Mucosa of gallbladder (tissue), 1 donor: ENCODE measurements around the gene A1BG. TPM values are rescaled to one million over a fixed set of nuclear protein-coding genes. Genes with fewer than 3 reads are reported as not detected.
"Not testable (repeated sequence)": the region's sequence is repeated elsewhere in the genome, so short reads cannot be mapped to it uniquely, and the experiment has no call there.

Experiments
- DNase-seq: peaks from one replicate; pipeline ENCODE4 v3.0.0-alpha.2; 2020; ENCODE audit warnings: low spot score
- total RNA-seq: library from RNA; stranded (reverse); gene quantifications from one replicate; pipeline ENCODE4 v1.2.1, GENCODE V29; 2021
- donor health status: DM: no; HTN: no; CAD: no.

The A1BG gene
- total RNA-seq, 1 donor from 2014 or later, result 8.1 TPM

GRCh38 chr19:58386576-58387337 lies 33.5 kb upstream of the A1BG start, which contains the start of gene RPS5:
Gene RPS5, plus strand, starts transcription at chr19:58387269. Its CDS starts 869 bp downstream, at chr19:58388138.
- peak; percentile 97 for DNase-seq

- no peak for DNase-seq
Measured at GRCh38 chr19:58385891-58386575, 32.7 kb upstream of the A1BG start.

DNA sequence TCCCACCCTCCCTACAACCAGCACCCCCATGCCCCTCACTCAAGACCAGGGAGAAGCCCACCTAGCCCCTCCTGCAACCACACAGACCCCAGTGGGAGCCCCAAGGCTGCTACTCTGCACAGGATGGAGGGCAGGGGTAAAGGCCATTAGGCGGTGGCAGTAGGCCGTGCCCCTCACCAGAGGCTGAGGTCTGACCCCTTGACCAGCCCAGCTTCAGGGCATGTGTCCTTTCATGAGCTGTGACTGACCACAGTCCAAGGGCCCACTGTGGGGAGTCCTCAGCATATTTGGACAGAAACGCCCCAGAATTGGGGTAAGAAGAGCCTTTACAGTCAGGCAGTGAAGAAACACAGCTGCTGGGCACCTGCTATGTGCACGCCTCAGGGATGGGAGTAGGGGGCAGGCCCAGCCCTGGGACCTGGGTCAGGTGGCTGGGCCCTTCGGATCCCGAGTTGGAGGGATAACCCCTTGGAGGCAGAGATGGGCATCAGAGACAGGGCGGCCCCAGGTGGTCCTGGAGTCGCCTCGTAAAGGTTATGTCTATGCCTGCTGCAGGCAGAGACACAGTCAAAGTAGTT lies 32.1 kb upstream of the A1BG start:
- DNase-seq, result no peak

DNA sequence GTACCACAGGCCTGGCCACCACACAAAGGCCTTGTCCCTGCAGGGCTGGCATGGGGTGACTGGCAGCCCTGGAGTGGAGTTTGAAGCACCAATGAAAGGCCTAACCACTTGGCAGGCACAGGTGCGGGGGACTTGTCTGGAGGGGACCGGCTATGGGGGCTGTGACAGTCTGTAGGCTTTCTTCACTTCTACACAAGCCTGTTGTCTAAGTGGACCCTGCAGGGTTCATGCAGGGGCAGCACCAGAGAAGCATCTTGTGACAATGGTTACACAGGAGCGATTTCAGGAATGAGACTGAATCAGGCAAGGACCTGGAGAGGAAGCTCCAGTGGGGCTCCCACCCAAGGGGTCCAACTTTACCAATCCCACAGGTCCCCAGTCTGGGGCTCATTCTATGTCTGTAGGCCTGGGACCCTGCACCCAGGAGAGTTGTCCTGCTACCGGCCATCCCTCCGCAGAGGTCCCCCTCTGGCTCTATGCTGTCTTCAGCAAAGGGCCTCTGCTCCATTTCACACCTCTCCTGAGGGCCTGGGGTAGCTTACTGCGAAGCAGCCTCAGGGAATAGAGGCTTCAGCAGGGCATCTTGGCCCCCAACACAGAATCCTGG lies 29.8 kb upstream of the A1BG start:
- no peak for DNase-seq

DNA sequence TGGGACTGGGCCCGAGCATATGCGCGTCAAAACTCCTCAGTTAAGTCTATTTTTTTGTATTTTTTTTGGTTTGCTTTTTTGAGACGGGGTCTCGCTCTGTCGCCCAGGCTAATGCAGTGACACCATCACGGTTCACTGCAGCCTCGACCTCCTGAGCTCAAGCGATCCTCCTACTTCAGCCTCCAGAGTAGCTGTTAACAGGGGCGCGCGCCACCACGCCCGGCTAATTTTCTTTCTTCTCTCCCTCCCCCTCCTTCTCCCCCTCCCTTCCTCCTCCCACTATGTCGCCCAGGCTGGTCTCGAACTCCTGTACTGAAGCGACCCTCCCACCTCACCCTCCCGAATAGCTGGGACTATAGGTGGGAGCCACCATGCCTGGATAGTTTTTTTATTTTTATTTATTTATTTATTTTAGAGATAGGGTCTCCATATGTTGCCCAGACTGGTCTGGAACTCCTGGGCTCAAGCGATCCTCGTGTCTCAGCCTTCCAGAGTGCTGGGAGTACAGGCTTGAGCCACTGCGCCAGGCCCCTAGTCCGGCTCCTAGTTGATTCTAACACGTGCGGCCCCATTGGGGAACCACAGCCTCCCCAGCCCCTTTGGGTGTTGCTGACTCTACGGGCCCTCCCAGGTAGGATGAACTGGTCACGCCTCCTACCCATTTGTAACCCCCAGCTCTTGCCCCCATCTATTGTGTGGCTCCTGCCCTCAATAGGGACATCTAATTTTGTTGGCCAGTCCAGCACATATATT lies 28.3 kb upstream of the A1BG start:
- no peak for DNase-seq

- peak; percentile 100 for DNase-seq
Measured at GRCh38 chr19:58380662-58381459, 27.6 kb upstream of the A1BG start, which contains the start of gene ZNF837. Gene ZNF837, minus strand, starts transcription at chr19:58381030. Its CDS starts 11,698 bp downstream, at chr19:58369332.

- no peak for DNase-seq
Measured at GRCh38 chr19:58380037-58380661, 26.9 kb upstream of the A1BG start.

GRCh38 chr19:58379246-58379645 lies 26.0 kb upstream of the A1BG start:
- DNase-seq, result no peak

GRCh38 chr19:58376724-58377123 lies 23.4 kb upstream of the A1BG start:
- DNase-seq, result not testable (repeated sequence)

DNA sequence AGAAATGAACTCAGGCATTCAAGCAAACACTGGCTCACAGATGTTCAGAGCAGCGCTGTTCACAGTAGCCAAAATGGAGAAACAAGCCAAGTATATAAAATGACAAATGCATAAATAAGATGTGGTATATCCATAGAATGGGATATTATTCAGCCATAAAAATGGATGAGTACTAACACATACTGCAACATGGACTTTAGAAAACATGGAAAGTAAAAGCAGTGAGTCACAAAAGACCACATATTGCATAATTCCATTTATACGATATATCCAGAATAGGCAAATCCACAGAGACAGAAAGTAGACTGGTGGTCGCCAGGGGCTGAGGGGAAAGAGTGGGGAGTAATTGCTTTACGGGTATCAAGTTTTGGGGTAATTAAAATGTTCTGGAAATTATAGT lies 20.9 kb upstream of the A1BG start:
- DNase-seq, result no peak

DNA sequence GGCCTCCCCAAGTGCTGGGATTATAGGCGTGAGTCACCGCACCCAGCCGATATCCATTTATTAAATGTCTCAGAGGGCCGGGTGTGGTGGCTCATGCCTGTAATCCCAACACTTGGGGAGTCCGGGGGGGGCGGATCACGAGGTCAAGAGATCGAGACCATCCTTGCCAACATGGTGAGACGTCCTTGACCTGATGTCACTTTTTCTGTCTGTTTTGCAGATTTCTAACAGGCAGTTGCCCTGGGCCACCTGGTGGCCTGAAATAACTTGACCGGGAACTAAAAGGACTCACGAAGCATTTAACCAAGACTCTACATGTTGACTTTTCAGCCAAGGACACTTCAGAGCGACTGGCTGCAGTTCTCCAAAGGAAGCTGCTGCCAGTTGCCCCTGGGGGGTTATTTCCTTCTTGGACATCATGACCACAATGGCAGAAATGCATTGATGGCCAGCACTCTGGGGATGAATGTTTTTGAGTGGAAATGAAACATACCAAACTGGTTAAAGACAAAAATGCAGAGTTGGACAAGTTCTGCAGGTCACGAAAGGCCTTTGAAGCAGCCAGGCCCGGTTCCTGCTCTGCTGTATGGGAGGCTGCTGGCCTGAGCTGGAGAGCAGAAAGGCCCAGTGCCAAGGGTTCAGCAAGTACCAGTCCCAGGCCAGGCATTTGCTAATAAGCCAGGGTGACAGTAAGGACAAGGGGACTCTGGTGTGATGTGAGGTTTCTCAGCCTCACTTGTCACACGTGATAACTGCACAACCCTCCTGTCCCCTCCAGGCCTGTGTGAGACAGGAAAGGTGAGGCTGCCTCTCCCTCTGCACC lies 19.2 kb upstream of the A1BG start:
- DNase-seq, result no peak

GRCh38 chr19:58368561-58369360 lies 15.5 kb upstream of the A1BG start:
- DNase-seq, result no peak

- no peak for DNase-seq
Measured at GRCh38 chr19:58367698-58368454, 14.6 kb upstream of the A1BG start.

DNA sequence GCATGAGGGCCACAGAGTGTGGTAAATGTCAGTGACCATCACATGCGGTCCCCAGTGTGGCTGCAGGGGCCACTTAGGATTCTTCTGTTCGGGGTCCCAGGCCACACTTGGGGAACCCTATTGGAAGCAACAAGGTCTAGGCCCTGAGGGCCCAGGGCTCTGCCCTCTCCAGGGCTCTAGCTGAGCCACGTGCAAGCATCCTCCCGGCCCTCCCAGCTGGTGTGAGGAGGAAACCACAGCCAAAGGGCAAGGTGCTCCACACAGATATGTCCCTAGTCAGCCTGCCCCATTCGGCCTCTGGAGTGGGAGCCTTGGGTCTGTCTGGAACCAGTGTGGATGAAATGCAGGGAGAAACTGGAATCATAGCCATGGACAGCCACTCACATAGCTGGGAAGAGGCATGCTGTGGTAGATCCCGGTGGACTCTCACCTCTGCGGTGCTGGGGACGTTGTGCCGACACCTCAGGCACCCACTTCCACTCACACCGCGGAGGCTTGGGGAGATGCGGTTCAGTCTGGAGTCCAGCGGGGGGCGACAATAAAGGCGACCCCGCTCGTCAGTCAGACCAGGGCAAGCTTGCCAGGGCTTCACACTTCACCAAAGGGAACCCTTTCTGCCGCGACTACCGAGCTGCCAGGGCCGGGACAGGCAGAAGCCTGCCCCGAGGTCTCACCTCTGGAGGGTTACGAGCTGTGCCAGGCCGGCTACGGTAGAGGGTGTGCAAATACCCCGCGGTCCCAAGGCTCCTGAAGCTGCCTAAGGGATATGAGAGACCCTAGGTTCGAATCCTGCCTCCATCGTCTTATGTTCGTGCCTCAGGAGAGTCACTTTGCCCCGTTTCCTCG lies 13.5 kb upstream of the A1BG start:
- DNase-seq, result no peak

DNA sequence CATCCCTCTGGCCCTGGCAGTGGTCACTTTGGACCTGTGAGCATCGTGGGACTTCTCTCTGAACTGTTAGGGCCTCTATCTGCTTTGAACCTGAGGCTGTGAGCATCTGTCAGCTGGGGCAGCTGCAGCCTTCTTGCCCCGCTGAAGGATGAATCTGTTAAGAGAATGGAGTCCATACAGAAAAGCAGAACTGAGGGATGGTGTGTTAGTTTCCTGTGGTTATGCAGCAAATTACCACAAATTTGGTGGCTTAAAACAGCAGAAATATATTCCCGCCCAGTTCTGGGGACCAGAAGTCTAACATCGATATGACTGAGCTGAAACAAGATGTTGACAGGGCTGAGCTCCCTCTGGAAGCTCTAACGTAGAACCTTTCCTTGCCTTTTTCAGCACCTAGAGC lies 10.9 kb upstream of the A1BG start:
- DNase-seq, result no peak

- DNase-seq, result peak; percentile 98
Measured at GRCh38 chr19:58362272-58362994, 9.1 kb upstream of the A1BG start, which contains the start of gene ZNF497. Gene ZNF497, minus strand, starts transcription at chr19:58362751. Its CDS starts 5,116 bp downstream, at chr19:58357635.
